GM10847 (cell line): ENCODE results near the gene CHD6.

Experiments used
- POLR2A ChIP-seq: IDR thresholded peaks from 2 replicates; pipeline ENCODE4 v1.6.1; 2011; ENCODE audit not compliant: insufficient read length; ENCODE audit errors: extremely low read depth

The CHD6 gene

DNA sequence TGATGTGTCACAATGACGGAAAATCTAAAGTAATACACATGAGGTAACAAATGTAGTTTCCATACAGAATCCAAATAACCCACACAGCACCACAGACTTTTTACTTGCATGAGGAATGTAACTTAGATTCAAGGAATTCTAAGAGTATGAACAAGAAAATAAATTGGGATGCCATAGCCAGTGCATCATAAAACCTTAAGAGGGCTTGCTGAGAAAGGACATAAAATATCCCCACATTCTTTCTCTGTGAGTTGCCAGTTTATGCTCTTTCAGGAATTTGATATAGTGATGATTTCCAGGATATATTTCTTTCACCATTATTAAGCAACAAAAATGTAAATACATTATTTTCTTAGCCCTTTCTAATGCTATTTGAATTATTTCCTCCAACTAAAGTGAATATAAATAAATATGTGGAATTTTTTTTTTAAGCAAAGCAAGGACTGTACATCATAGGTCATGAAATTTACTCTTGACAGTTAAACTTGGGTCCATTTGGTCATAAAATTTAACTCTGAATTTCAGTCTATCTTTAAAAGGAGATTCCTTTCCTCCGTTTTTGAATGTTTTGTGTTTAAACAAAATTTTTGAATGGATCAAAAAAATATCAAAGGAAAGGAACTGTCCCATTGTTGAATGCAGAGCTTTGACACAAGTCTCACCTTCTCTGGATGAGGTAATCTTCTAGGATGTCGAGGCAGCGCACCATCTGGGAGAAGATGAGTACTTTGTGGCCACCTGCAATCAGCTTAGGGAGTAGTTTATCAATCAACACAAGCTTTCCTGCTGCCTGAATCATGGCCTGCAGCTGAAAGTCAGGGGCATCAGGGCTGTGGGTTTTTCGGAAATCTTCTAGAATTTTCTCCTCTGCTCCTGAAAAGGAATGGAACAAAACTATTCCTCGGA is 135.3 kb downstream of the CHD6 start:
- TF ChIP-seq POLR2A: no peak

GRCh38 chr20:41480054-41480770 is 138.0 kb downstream of the CHD6 start:
- no peak for TF ChIP-seq POLR2A

- no peak for TF ChIP-seq POLR2A
Measured at GRCh38 chr20:41479113-41479512, 139.1 kb downstream of the CHD6 start.

- TF ChIP-seq POLR2A: no peak
Measured at GRCh38 chr20:41478026-41478425, 140.2 kb downstream of the CHD6 start.

DNA sequence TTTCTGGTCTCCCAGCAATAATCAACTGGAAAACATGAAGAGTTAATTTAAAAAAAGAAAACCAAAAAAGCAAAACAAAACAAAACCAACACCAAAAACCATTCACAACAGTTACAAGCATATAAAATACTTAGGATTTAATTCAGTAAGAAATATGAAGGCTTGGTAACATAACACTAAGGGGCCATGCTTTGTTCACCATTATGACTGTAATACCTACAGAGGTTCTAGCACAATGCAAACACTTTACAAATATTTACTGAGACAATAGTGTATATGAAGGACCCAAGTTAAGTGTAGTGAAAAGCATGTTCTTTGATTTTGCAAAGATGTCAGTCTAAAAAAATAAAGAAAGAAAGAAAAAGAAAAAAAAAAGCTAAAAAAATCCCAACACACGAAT is 141.7 kb downstream of the CHD6 start:
- no peak for TF ChIP-seq POLR2A

DNA sequence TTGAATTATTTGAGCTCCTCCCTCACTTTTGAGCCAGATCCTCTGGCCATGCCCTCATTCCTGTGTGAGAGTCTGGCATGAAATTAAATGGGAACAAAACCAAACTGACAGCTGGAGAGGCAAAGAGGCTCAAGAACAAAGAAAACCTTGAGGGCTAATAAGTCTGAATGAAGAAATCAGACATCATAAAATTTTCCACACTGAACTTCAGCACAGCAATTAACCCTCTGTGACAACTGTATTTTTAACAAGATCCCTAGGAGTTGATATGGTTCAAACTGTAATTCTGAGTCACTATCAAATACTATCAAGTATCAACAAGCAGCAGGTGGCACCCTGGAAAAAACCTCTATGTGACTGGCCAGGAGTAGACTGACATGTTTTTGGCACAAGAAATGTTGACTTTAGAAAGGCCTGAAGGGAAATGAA is 142.2 kb downstream of the CHD6 start:
- no peak for TF ChIP-seq POLR2A

DNA sequence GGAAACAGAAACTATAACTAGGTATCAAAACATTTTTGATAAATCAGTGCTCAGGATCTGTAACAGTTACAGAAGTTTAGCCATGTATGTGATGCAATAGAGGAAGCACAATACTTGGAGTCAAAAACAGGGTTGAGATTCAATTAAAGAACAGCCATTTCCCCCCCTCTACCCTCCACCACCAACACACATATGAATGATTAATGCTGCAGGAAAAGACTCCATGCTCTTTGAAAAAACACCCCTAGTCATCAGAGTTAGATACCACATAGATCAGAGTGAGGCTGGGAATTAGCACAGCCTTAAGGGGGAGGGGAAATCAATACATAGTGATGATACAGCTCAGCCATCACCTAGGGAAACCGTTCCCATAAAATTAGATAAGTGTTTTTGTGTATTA is 142.7 kb downstream of the CHD6 start:
- TF ChIP-seq POLR2A: no peak

GRCh38 chr20:41470362-41471095 is 147.6 kb downstream of the CHD6 start:
- TF ChIP-seq POLR2A: no peak

DNA sequence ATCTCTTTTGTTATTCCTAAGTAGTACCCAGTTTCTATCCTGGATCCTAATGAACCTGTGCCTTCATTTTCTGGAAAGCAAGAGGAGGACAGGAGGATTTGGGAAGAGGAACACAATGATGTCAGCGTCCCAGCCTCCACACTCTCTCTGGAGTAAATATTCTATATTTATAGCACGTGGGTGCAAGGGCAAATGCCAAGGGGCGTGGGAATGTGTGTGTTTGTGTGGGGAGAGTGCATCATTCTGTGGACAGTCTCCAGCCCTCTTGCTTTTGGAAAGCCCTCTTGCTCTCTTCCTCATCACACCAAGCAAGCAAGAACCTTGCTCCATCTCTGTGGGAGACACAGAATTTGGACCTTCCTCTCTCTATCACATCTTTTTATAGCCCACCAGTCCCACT is 148.3 kb downstream of the CHD6 start:
- no peak for TF ChIP-seq POLR2A

GRCh38 chr20:41468994-41469600 is 149.1 kb downstream of the CHD6 start:
- TF ChIP-seq POLR2A: no peak

GRCh38 chr20:41467690-41468089 is 150.5 kb downstream of the CHD6 start:
- no peak for TF ChIP-seq POLR2A

- no peak for TF ChIP-seq POLR2A
Measured at GRCh38 chr20:41467220-41467619, 151.0 kb downstream of the CHD6 start.

GRCh38 chr20:41463567-41463966 is 154.6 kb downstream of the CHD6 start:
- no peak for TF ChIP-seq POLR2A

DNA sequence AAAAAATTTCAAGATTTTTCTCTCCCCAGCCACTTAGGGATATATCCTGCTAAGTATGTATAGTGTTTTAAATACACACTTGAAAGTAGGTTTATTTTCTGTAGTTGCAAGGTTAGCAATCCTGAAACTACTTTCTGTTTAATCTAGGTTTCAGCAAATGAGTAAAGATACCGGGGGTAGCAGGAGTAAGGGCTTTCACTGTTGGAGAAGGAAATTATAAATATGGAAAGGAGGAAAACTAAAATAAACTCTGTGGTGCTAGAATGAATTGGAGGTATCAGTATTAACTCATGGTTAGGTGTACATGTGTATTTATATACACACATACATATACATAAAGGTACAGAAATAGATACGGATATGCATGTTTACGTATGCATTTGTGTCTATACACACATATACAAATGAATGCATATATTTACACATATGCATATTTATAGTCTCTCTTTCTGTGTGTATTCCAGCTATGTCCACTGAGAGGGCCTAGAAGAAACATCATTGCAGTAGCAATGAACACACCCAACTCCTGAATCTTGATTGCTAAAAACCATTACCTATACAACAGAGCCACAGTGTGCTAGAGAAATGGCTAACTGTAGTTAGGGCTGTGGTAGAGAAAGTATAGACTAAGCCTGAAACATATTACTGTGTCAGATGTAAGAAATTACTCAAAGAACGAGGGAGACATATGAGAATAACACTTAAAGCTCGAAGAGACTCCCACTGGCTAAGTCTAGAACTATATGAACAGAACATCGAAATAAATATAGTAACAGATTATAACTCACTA is 155.6 kb downstream of the CHD6 start:
- TF ChIP-seq POLR2A: no peak
